SW 1271 (cell line): ENCODE measurements around the gene HOXC9.

Experiments used
- DNase-seq, 2 experiments: peaks; one replicate each; lab custom pipeline; 2025; lab: John Stamatoyannopoulos, UW

Gene HOXC9

DNA sequence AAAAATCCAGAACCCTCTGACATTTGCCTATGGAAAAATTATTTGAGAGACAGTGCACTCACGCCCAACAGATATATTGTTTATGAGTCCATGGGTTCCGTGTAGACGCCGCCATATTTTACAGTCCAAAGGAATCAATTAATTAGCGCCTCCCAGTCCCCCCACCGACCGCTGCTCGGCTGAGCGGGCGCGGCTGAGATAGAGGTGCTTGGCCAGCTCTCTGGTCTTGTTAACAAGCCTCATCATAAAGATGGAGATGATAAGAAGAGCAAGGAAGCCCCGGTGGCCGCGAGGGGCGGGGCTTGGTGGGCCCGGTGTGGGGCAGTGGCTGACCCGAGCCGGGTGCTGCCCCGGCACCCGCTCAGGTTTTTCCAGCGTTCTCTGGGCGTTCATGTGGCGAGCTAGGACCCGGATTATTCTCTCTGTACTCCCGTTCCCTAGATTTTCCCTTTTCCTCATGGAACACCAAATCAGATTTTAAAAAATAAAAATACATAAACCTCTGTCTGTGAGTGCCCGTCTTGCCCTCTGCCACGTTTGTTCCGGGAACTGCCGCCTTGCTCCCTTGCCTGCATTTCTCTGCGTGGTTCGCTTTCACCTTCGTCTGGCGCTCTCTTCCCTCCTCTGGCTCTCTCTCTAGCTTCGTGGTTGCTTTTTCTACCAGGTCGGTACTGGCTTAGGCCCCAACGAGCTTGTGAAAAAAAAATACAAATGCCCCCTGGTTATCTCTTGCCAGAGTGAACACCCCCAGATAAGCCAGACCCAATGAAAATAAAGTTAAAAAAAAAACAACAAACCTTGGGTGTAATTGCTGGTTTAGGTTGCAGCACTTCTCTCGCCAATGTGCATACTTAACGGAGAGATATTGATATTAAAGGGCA is 36.3 kb upstream of the HOXC9 start:
- no peak for DNase-seq

DNA sequence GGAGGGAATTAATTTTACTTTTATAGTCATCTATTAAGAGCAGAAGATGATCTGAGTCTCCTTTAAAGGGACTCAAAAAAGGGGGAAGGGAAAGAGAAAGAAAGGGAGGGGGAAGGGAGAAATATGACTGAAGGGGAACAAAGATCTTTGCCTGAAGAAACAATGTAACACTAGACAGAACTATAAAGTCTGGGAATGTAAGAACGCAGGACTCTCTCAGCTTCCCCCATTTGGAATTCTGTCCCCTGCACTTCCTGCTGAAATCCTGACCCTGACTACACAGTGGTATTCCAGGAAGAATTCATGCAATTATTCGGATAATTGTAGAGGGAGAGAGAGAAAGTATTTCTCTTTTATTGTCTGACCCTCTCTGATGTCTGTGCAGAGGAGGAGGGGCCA is 35.6 kb upstream of the HOXC9 start:
- no peak for DNase-seq

DNA sequence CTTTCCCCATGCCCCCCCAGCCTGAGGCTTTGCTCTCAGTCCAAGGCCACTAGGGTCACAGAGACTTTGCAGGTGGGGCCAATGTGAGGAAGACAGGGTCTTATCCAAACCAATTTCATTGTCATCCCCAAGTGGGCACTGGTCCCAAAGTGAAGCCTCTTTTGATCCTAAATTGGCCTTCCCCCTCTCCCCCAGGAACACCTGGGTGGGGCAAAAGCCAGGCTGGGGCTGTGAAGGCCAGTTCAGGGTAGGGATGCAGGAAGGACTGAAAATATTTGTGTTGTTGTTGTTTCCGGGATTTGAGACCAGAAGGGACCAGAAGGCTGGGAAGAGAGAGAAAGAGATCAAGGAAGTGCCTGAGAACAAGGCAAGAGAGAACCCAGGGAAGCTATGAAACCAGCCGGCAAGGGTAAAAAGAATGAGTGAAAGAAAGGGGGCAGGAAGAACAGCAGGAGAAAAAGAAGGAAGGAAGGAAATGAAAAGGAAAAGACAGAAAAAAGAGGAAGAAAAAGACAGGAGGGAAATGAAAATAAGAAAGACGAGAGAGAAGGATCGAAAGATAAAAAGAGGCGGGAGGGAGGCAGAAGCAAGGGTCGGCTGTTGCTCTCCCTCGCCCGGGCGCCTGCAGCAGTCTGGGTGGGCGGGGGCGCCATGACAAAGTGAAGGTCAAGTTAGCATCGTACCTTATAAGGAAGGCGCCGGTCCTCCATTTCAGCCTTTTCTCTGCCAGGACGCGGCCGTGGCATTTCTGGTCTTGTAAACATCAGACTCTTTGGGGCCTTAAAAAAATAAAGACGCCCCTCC is 34.5 kb upstream of the HOXC9 start:
- no peak for DNase-seq

DNA sequence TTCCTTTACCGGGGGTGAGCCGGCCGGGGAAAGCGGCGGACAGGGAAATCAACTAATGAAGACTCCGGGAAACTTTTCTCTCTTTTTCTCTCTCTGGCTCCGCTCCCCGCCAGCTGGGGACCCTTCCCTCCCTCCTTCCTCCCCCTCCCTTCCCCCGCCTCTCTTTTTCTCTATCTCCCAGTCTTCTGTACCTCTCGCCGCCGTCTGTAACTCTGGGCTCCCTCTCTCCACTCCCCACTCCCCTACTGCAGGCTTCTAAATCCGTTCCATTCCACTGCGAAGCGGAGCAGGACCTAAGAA is 33.9 kb upstream of the HOXC9 start:
- DNase-seq = no peak

DNA sequence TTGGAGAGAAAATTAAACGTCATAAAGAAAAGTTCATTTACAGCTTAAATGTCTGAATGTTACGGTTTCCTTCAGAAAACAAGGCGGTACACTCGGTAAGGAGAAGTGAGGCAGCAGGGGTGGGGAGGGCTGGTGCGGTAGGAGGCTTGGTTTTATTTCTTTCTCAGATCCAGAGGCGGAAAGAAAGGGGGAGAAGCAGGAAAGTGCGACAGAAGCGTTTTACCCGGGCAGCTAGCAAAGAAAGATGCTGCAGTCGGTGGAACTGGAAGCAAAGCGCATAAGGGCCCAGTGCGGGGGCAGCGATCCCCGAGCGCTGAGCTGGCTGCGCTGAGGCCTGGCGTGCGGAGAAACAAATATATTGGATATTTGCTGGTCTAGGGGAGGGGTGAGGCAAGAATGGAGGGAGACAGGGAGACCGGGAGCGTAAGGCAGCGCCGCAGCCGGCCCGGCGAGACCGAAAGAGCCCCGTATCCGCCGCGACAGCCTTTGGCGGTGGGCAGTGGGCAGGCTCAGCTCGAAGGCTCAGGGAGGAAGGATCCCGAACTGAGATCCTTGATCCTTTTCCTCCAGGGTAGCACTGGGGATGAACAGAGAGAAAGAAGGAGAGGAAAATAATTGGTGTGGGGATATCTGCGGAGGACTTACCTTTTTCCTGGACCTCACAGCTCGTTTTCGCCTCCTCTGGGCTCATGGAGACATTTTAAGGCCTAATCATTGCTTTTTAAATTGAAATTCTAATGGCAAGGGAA is 33.4 kb upstream of the HOXC9 start:
- no peak for DNase-seq

DNA sequence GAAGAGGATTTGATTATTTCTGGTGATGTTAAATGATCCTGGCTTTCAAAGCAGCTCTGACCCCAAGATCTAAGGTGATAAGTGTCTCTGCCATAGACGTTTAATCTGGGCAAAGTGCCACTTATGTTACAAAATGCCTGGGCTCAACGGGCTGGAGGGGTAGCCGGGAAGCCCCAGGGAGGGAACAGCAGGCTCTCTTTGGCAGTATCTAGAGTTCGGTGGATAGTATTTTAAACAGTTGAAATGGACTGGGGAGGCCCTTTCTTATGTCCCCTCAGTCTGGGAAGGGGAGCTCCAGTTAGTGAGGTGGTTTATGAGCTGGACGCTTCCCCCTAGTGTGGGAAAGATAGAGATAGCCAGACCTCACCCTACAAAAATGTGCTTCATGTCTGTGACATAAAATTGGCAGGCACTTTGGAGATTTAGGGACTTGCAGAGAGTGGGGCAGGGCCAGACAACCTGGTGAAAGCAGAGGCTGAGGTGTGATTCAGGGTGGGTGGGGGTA is 32.5 kb upstream of the HOXC9 start:
- no peak for DNase-seq

DNA sequence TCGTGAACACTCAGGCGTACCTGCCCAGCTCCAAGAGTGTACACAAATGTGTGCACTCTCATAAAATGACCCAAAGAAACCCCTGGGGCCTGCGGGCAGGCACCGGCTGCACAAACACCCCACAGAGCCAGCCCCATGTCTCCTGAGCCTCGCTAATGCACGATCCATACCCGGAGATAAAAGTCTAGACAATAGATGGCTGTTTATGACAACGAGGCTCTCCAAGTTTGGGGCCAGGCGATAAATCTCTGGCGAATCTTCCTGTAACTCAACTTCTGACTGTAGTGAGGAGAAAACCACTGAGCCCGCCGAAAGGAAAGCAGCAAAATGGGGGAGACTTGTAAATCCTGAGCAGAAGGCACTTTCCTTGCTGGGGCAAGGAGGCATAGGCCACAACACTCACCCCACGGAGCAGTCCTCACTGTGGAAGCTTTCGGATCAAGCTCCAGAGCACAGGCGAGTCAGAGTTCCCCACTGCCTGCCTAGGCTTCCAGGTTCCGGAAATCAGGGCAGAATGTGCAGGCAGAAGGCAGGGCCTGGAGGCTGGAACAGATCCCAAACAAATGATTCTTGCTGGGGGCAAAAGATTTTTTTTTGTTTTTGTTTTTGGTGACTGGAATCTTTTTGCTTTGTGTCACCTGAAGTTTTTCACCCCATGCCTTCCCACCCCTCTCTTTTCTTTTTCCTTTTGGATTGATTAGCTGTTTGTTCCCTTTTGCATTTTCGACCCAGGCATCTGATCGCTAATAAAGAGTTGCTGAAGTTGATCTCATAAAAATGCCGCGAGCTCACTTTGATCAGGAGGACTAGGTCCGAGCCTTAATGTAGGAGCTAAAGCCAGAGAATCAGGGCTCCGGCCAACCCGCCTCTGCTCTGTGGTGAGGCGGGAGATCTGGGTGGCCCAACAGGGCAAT is 31.5 kb upstream of the HOXC9 start:
- no peak for DNase-seq

DNA sequence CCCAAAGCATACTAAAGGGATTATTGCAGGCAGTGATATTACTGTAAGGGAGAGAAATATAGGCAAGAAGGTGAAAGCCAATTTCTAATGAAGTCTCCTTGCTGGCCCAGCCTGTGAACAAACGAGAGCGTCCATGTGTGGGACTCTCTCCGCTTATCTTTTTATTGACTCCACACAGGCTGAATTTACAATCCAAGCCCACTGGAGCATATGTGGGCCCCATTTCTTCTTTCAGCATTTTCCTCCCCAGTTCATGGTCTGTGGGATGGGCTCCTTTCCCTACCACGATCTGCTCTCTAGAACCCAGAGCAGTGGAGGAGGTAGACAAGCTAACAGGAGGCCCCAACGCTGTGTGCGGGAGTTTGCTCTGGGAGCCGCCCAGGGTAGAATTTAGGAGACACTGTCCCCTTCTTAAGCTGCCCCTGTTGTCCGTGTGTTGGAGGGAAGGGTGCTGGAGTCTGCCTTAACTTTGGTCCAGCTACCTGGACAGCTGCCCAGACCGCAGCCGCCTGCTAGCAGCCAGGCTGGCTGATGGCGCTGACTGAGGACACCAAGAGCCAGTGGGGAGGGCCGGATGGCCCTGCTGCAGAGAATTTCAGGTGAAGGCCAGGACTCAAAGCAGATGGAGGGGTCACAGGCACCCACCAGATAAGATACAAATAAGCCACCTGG is 30.2 kb upstream of the HOXC9 start:
- no peak for DNase-seq

DNA sequence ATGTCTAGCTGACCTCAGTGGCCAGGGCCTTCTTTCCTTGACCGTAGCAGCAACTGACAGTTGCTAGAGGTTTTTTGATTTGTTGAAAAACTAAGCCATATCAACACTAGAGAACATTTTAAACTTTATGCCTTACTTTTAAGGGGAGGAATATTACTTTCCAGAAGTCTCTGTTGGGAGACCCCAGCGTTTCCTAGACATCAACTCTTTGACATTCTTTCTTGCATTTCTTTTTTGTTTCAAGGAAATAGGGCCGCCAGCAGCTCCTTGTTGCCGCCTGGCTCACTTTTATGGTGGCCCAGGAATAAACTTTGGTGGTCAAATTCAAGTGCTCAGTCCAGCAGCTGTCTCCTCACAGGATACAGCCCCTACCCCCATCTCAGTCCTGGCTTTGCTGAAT is 29.5 kb upstream of the HOXC9 start:
- no peak for DNase-seq

DNA sequence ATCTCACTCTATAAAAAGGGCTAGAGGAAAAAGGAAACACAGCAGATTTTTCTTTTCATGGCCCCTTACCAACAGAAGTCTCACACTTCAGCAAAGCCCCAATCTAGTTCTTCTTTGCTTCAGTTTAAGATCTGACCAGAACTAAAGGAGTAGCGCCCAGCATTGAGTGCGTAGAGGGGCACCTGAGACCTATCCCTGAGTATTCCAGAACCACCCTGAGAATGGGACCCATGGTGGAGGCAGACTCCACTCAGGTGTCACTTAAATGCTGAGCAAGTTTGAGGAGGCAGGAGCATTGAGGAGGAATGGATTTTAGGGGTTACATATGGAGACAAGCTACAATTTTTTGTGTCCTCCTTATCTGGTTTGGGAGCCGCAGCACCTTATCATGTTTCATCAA is 28.8 kb upstream of the HOXC9 start:
- no peak for DNase-seq

DNA sequence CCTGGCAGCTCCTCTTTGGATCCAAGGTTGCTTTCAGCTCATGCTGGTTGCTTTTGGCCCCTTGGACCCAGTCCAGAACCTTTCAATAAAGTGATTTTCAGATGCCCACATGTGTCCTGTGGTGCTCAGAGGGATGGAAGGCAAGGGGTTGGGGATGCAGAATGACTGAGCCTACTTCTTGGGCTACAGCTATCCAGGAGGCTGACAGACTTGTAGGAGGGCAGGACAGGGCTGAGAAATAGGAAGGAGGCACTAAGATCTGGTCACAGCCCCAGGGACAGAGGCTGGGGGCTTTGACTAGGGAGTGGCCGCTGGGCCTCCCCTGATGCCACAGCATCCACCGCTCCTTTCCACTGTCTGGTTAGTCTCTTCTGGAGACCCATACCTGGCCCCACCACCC is 28.3 kb upstream of the HOXC9 start:
- DNase-seq = no peak

DNA sequence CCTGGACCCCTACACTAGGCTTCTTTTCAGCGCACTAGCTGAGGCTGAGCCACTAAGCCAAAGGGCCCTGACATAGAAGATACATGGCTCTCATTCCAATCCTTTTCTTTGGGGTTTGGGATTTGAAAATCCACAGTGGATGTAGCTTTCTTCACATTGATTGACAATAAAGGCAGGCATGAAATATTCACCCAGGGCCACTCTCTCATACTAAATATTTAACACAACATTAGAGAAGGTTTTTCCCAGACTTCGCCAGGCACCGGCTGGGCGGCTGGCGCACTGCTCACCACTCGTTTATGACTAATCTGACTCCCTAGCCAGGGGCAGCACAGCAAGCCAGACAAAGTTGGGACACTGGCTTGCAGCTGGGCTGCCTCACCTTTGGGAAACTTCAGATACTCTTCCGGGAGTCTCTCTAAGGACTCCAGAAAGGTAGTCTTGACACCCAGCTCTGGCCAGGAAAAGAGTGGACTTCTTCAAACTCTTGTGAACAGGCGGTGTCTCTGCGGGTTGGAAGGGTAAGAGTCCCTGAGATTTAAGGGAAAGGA is 27.7 kb upstream of the HOXC9 start:
- no peak for DNase-seq

DNA sequence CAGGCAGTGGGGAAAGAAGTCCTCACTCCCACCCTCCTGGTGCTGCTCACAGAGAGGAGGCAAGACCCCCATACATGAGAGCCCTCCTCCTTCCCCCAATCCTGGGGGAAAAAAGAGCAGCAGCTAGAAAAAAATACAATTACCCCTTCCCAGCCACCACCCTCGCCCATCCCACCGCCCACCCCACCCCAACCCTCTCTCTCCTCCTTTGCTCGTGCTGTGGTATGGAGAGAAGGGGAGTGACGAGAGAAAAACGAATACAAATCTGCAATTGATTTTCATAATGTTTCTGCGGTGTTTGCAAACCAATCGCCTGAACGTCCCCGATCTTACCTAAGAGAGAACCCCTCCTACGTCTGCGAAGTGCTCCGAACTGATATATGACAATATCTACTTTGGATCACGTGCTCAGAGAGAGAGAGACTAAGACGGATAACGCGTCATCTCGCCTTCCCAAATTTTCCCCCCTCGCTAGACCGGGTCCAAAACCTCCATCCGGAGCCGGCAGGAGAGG is 27.2 kb upstream of the HOXC9 start, which contains the start of gene HOXC11:
HOXC11 (plus strand) TSS at position 405 of the 514 bp plus-strand sequence. CDS start 116 bp downstream, outside the sequence.
- DNase-seq = no peak

DNA sequence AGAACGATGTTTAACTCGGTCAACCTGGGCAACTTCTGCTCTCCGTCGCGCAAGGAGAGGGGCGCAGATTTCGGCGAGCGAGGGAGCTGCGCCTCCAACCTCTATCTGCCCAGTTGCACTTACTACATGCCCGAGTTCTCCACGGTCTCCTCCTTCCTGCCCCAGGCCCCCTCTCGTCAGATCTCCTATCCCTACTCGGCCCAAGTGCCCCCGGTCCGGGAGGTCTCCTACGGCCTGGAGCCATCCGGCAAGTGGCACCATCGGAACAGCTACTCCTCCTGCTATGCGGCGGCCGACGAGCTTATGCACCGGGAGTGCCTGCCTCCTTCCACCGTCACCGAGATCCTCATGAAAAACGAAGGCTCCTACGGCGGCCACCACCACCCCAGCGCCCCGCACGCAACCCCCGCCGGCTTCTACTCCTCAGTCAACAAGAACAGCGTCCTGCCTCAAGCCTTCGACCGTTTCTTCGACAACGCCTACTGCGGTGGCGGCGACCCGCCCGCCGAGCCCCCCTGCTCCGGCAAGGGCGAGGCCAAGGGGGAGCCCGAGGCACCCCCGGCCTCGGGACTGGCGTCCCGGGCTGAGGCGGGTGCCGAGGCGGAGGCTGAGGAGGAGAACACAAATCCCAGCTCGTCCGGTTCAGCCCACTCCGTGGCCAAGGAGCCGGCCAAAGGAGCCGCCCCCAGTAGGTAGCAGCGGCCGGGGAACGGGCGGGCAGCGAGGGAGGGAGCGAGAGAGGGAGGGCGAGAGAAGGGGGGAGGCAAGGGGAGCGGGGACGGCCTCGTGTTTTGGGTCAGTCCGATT is 26.5 kb upstream of the HOXC9 start:
- DNase-seq = no peak

DNA sequence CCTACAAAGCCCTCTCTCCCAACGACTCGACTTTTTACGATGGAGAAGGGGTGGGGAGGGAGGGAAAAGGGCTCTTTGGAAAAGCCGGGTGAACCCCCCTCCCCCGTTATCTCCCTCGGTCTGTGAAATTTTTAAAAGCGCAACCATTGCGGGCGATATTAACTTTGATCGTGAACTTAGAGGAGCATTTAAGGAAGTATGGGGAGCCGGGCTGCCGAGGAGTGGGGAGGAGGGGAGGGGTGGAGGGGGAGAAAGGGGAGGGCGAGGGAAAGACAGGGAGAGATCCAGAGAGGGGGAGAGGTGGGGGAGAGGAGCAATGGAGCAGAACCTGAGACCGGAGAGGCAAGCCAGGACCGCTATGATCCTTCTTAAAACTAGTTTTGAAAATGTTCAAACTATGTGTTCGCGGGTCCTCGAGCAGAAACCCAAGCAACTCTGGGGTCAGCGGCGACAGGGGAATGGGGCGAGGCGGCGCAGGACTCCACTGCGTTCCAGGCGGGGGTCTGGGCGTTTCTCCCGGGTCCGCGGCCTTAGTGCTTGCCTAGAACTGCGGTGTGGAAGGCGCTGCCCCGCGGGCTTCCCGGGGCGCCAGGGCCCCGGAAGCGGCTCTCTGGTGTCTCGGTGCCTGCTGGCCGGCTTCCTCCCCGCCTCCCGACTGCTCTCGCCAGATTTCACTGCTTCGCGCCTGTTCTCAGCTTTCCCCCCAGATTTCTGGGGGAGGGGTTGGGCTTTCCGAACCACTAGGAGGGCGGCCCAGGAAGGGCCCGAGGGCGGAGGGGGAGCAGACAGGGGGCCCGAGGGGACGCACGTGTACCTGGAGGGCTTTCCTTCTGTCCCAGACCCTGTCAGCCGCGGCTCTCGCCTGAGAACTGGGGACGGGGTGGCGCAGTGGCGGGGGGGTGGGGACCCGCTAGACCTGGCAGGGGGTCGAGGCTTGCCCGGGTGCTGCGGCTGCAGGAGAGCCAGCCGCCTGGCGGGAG is 25.6 kb upstream of the HOXC9 start, which contains the start of gene HOTAIR:
HOTAIR (minus strand) TSS at position 871 of the 980 bp plus-strand sequence.
- DNase-seq = no peak

DNA sequence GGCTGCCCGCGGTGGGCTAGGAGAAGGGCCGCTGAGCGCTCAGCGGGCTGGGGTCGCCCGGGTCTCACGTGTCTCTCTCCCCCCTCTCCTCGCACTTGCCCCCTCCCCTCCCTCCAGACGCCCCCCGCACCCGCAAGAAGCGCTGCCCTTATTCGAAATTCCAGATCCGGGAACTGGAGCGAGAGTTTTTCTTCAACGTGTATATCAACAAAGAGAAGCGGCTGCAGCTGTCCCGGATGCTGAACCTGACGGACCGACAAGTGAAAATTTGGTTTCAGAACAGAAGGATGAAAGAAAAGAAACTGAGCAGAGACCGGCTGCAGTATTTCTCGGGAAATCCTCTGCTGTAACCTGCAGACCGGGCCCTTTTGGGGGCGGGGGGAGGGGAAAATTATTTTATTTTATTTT is 24.9 kb upstream of the HOXC9 start:
- no peak for DNase-seq

DNA sequence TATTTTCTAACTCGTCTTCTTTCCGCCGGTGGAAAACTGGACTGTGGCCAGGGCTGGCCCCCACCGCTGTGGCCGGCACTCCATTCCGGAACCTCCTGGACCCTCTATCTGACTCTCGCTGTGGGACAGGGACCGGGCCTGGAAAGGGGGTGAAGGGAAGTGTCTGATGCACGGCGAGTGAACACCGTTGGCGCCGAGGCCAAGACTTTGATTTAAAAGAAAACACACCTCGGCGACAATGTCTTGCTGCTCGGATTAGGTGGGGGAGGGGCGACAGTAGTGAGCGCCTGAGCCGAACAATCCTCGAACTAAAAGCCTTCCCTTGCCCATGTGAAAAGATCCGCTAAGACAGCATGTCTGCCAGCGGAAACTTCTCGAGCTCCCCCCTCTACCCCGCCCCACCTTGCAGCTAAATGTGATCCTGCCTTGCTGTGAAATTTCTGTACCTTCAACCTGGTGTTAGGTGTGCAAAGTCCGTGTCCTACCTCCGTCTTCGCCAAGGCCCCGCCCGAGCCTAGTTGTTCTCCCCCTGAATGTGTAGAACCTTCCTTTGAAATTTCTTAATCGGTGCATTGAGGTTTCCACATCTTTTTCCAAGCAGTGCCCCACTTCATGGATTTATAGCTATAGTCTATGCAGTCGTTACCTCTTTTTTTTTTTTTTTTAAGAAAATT is 24.3 kb upstream of the HOXC9 start:
- DNase-seq = no peak
